Activated naive CD4-positive, alpha-beta T cell treated with anti-CD3 and anti-CD28 coated beads for 36 hours (primary cell): Measurements from ENCODE around the gene STEAP4. TPM values are rescaled to one million over a fixed set of nuclear protein-coding genes. Genes with fewer than 3 reads are reported as not detected.

Experiments
- CTCF ChIA-PET: fragments of 350-600 bp; sonication (Branson Sonifier 250); formaldehyde crosslinking; loops from one replicate; lab custom pipeline; 2021; ENCODE audit warnings: antibody characterized with exemption; lab: Charles Lee
- DNase-seq: peaks from one replicate; pipeline ENCODE4 v3.0.0-alpha.2; 2020
- H3K27ac Mint-ChIP-seq: one replicate; pipeline ENCODE4 v1.8.0; 2021; ENCODE audit warnings: mild to moderate bottlenecking, mixed read lengths
- H3K27me3 Mint-ChIP-seq: one replicate; pipeline ENCODE4 v1.8.0; 2021; ENCODE audit warnings: low read depth, mixed read lengths
- H3K36me3 Mint-ChIP-seq: one replicate; pipeline ENCODE4 v1.8.0; 2021; ENCODE audit warnings: low read depth, mixed read lengths
- H3K4me1 Mint-ChIP-seq: one replicate; pipeline ENCODE4 v1.8.0; 2021; ENCODE audit warnings: low read depth, mixed read lengths
- H3K4me3 Mint-ChIP-seq: one replicate; pipeline ENCODE4 v1.8.0; 2021; ENCODE audit warnings: mild to moderate bottlenecking, moderate library complexity, mixed read lengths
- H3K9me3 Mint-ChIP-seq: one replicate; pipeline ENCODE4 v1.8.0; 2021; ENCODE audit warnings: mixed read lengths
- intact Hi-C: fragments of 100-400 bp; cut with micrococcal nuclease; formaldehyde crosslinking; loops from one replicate; pipeline ENCODE4 v1.15.1; 2023
- total RNA-seq, 2 experiments: library from RNA; stranded (reverse); gene quantifications; one replicate each; pipeline ENCODE4 v1.2.3, GENCODE V29; 2021

Gene STEAP4
- total RNA-seq, 2 experiments from 2014 or later = not detected

GRCh38 chr7:88226886-88227516 lies 79.7 kb downstream of the STEAP4 start:
- Mint-ChIP-seq H3K4me1 (no peaks in the 10 kb centered on the region), H3K27ac (no peak overlapping the region), H3K36me3 (peaks cover 1% of the 10 kb centered on the region), H3K27me3 (peaks cover 6% of the 10 kb centered on the region), H3K9me3 (no peaks in the 10 kb centered on the region), H3K4me3 (no peak overlapping the region)
- intact Hi-C loops = no loop called here
- DNase-seq = no peak
- CTCF ChIA-PET = interaction anchor here (0.9 kb wide), 1 partner anchor 16 kb away, joined by 3 read pairs; no protein-coding TSS in a partner anchor

- DNase-seq = no peak
- Mint-ChIP-seq H3K9me3 (no peaks in the 10 kb centered on the region), H3K36me3 (peaks cover 1% of the 10 kb centered on the region), H3K27ac (no peak overlapping the region), H3K27me3 (peaks cover 6% of the 10 kb centered on the region), H3K4me1 (peaks cover 1% of the 10 kb centered on the region), H3K4me3 (no peak overlapping the region)
- CTCF ChIA-PET = interaction anchor here (0.9 kb wide), 1 partner anchor 17 kb away, joined by 3 read pairs; no protein-coding TSS in a partner anchor
- intact Hi-C loops = no loop called here
These were observed 80.5 kb downstream of the STEAP4 start for GRCh38 chr7:88226201-88226600.

GRCh38 chr7:88224601-88225275 lies 82.0 kb downstream of the STEAP4 start:
- H3K27me3 Mint-ChIP-seq = peaks cover 6% of the 10 kb centered on the region
- intact Hi-C loops = no loop called here
- DNase-seq = no peak
- no peak overlapping the region for H3K4me3 Mint-ChIP-seq
- peaks cover 4% of the 10 kb centered on the region for H3K4me1 Mint-ChIP-seq
- H3K9me3 Mint-ChIP-seq = no peaks in the 10 kb centered on the region
- H3K27ac Mint-ChIP-seq = no peak overlapping the region
- CTCF ChIA-PET = no interaction called here
- H3K36me3 Mint-ChIP-seq = peaks cover 1% of the 10 kb centered on the region

- intact Hi-C loops = no loop called here
- H3K9me3 Mint-ChIP-seq = no peaks in the 10 kb centered on the region
- CTCF ChIA-PET = no interaction called here
These were observed 83.4 kb downstream of the STEAP4 start for GRCh38 chr7:88223265-88223664.

More at GRCh38 chr7:88223265-88223664, 83.4 kb downstream of the STEAP4 start:
- Mint-ChIP-seq H3K4me3 (no peak overlapping the region), H3K27ac (no peak overlapping the region), H3K27me3 (peaks cover 4% of the 10 kb centered on the region), H3K36me3 (peaks cover 6% of the 10 kb centered on the region), H3K4me1 (peaks cover 9% of the 10 kb centered on the region)
- DNase-seq = no peak

Other genes with a start within 250 kb of the STEAP4 start
- gene SRI, start 86.9 kb downstream of the STEAP4 start, total RNA-seq = 100 to 1,000 TPM; 152 to 168 TPM